Activated effector memory CD4-positive, alpha-beta T cell treated with anti-CD3 and anti-CD28 coated beads, Interleukin-2, amount 50 U/mL, for 16 hours (primary cell): ENCODE results near the gene DDC.
A peak's percentile ranks its signal among the peaks of the same experiment; 100 is the strongest.

Experiments
- DNase-seq: peaks from one replicate; pipeline ENCODE4 v3.0.0-alpha.2; 2020

The DDC gene

GRCh38 chr7:50450590-50451032 is 114.6 kb downstream of the DDC start:
- DNase-seq: peak; percentile 69

DNA sequence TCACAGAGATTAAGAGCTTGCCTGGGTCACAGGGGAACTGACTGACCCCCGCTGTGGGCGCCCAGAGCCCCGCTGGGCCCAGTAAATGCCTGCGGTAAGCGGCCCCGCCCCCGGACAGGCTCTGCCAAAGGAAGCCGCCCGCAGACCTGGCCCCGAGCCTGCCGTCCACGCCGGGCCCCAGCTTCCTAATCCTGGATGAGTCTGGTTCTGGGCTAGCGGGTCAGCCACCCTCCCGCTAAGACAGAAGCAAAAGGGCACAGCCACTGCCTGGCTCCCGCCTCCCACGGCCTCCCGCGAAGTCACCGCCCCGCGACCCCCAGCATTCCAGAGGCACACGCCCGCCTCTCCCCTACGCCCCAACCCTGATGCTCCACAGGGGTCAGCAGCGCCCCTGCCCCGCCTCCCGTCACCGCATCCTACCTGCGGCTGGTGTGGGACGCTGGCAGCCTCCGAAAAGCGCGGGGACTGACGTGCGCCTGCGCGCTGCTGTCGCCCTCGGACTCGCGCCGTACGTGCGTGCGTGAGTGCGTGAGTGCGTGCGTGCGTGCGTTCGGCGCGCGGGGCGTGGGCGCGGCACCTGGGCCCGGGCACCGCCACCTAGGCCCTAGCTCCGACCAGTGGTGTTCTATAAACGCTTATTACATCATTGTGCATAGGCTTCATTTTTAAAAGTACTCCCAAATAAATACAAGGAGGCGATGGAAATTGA is 115.2 kb downstream of the DDC start, which contains the start of gene FIGNL1:
TSS of gene FIGNL1 (minus strand) at position 470 of the 709 bp plus-strand sequence. CDS start 3,063 bp downstream, outside the sequence.
- peak; percentile 93 for DNase-seq

GRCh38 chr7:50449501-50449880 is 115.7 kb downstream of the DDC start:
- DNase-seq: no peak

- no peak for DNase-seq
These were observed 116.4 kb downstream of the DDC start for GRCh38 chr7:50448823-50449222.

GRCh38 chr7:50446542-50446960 is 118.7 kb downstream of the DDC start:
- no peak for DNase-seq

DNA sequence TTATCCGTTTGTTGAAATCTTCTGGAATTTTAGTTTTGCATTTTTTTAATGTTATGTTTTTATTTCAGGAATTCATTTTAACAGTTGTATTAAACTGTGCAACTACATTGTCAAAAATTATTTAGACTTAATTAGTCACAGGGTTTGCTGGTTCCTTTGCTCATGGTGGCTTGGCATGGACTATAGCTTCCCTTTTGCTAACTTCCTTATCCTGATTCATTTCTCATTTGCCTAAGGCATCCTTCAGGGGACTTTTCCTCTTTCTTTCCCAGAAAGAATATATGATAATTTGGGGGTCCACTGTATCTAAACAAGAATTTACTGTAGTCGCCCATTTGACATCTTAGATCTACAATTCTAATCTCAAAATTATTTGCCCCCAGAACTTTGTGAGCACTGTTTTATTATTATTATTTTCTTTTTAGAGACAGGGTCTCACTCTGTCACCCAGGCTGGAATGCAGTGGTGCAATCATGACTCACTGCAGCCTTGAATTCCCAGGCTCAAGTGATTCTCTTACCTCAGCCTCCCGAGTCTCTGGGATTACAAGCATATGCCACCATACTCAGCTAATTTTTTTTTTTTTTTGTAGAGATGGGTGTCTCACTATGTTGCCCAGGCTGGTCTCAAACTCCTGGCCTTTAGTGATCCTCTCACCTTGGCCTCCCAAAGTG is 128.9 kb downstream of the DDC start:
- DNase-seq: no peak

GRCh38 chr7:50431722-50432305 is 133.4 kb downstream of the DDC start:
- DNase-seq: no peak

DNA sequence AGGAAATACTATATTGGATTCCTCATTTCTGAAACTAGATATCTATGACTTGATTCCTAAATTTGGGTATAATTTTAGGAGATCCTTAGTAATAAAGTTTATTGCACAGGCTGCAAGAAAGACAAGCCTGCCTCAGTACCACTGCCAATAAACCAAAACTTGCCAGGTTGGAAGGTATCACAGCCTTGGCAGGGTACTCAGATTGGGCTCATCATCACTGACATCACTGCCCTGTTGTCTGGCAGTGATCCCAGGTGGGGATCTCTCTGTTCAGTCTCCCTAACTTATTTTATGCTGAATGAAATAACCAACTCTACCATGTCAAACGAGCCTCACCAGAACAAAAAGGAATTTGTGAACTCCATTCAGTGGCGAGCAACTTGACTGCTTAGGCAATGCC is 133.9 kb downstream of the DDC start:
- DNase-seq: no peak

DNA sequence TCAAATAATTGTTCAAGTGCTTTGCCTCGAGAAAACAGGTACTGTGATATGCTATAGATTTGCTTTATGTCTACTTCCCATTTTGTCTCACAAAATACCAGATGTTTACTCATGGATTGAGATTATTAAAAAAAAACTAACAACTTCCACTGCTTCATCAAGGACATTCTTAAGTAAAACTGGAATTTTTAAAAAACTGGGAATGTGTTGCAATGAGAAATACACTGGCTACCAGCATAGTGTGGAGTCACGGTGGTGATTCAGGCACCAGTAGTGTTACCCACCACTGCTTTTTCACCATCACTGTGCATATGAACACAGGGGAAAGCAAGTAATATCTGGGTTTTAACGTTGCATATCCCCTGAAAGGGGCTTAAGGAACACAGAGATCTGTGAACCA is 136.3 kb downstream of the DDC start:
- no peak for DNase-seq

DNA sequence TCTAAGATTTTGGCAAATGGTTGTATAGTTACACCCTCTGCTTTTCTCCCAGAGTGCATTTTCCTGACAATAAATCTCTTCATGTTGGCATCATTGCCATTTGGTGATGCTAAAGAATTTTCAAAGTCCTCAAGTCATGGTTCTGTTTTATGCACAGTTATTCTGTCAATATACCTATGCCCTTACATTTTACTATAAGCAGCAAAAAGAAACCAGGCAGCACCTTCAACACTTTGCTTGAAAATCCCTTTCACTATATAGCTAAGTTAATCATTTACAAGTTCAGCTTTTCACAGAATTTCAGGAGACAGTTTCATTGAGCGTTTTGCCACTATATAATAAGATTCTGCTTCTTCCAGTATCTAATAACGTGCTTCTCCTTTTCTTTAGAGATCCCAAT is 137.7 kb downstream of the DDC start:
- no peak for DNase-seq

- DNase-seq: no peak
These were observed 138.7 kb downstream of the DDC start for GRCh38 chr7:50426280-50427045.

- no peak for DNase-seq
These were observed 139.9 kb downstream of the DDC start for GRCh38 chr7:50425318-50425717.

DNA sequence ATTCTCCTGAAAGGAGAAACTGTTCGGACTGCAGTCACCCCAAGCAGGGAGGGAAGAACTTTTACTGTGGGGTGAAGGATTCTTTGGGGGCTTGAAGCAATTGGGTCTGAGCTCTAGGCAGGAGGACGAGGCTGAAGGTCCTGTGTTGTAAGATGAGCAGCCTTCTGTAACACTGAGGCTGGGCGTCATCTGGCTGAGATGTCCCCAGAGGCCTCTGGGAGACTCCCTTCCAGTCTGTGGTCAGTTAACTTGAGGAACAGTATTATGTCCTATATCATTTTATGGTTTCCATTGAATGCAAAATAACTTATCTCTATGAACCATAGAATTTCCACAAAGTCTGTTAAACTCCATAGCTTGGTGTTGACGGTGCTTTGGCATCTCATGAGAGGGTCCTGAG is 141.3 kb downstream of the DDC start:
- DNase-seq: no peak

DNA sequence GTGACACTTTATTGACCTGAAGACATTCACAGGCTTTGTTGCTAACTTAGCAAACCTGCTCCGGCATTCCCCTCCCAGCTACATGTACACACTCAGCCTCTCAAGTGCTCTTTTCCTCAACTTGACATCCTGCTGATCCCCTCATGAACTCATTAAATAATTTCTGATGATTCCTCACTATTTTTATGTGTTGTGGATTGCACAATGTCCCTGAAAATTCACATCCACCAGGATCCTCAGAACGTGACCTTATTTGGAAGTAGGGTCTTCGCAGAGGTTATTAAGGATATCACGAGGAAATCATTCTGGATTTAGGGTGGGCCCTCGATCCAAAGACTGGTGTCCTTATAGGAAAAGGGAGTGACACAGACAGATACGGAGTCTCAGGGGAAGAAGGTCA is 142.3 kb downstream of the DDC start:
- DNase-seq: no peak

- DNase-seq: no peak
These were observed 144.2 kb downstream of the DDC start for GRCh38 chr7:50421043-50421442.

DNA sequence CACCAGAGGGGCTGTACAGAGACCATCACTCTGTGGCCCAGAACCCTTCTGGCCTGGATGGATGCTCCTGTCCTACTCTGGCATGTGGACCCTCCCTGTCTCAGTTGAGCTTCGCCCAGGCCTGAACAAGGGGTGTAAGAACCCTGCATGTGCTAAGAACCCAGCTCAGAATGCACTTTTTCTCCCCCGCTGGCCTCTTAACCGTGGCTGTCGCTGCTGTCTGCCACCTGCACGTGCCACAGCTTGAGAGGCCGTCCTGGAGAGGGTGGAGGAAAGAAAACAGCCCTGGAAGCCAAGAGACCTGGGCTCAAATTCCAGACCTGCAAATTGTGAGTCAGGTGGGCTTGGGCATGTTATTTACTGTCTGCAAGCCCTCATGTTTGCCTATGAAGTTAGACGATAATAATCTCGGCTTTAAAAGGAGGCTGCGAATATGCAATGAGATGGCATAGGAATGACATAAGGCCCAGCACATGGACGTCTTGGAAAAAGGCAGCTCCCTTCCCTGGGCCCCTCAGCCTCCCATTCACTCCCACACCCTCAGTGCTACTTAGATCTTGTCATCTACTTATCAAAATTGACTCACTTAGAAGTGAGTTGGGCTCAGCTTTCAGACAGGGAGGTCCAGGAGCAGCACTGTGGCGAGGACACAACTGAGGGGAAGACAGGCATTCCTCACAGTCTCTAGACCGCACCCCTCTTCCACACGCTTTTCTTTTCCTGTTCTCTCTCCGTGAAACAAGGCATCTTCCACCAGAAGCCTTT is 146.5 kb downstream of the DDC start:
- DNase-seq: no peak

DNA sequence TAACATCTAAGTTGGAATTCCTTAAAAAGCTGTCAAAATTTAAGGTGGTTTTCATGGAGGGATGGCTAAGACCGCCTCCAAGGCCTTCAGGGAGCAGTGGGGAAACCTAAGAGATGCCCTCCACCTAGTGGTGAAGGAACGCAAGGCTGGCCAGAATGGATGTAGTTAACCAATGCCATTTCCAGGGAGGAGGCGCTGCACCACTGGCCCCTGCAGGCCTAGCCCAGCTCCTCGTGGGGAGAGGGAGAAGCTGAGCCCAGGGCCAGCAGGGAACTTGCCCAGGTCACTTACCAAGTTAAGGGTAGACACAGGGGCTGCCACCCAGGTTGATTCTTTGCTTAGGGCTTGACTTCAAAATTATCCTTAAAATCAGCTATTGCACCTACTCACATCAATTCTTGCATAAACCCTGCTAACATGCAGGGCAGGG is 147.1 kb downstream of the DDC start:
- peak; percentile 89 for DNase-seq

- no peak for DNase-seq
These were observed 148.6 kb downstream of the DDC start for GRCh38 chr7:50416527-50417182.

DNA sequence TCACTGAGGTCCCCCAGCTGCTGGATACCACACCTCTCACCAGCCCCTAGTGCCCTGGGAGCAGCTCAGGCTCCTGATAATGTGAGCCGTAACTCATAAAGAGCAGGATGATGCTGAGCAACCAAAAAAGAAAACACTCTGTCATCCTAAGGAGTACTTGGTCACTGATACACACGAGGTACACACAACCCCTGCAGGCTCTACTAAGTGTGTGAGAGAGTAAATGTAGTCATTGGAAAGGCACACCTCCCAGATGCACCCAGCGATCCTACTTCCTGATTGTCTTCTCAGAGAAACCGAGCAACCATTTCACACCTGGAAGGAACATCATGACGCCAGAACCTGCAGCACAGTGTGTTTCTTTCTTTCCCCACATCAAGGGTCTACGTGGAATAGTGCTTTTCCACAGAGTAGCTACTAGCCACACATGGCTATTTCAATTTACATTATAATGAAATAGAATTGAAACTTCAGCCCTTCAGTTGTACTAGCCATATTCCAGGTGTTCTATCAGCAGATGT is 149.3 kb downstream of the DDC start:
- no peak for DNase-seq

- DNase-seq: no peak
These were observed 151.6 kb downstream of the DDC start for GRCh38 chr7:50413561-50413960.

DNA sequence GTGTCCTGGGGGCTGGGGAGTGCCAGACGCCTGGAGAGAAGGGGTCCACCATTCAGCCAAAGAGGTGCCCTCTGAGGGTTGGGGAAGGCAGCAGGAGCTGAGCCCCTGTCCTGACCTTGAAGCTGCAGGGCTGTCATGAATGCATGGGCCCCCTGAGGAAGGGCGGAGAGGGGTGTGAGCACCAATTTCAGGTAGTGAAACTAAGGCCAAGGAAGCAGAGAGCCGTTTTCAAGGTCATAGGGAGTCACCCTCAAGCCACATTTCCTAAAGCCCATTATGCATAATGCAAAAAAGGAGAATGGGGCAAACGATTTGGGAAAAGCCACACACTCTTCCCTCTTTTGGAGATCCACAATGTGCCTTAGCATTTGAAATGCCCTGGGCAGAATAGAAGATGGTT is 152.2 kb downstream of the DDC start:
- DNase-seq: no peak

DNA sequence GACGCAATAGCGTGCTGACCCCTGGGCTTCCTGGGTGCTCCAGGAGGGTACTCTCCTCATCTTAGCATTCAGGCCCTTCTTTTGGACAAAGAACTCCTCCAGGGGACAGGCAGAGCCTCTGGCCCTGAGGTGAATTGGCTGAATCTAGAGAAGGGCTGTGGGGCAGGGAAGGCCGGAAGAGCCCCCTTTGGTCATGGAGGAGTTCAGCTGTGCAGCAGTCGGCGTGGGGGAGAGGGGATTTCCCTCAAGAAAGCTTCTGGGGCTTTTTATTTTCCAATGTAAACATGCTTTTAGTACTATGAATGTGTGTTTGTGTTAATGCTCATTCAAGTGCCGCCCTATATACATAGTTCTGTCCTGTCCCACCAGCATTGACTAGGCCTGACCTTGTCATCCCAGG is 153.9 kb downstream of the DDC start:
- no peak for DNase-seq
